AG09319 (cell line): ENCODE results near the gene CYB5B.

Source experiments
- DNase-seq: peaks from one replicate; pipeline ENCODE4 v3.0.0-alpha.2; 2010; ENCODE audit warnings: low read depth; ENCODE audit errors: extremely low read depth
- TF ChIP-seq, protein P1 (sequence below): IDR thresholded peaks from 2 replicates; pipeline ENCODE4 v1.5.1; 2011; ENCODE audit warnings: low read depth, mild to moderate bottlenecking, inconsistent platforms, low read length, moderate library complexity

The CYB5B gene

DNA sequence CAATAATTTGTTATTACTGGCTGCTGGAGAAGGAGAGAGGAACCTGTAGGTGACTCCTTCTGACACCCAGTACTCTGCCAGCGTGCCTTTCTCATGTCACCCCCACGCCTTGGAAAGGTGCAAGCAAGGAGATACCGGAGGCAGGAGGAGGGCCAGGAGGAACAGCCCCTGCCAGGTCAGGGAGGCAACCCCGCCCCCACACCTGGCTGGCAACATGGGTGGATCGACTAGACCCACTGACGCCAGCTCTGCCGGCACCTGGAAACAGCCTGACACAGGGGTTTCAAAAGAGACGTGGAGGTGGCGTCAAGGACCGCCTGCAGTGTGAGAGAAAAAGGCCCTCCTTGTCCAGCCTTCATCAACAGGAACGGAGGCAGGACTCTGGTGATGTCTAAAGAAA, 62.3 kb downstream of the CYB5B start:
- TF ChIP-seq, protein P1, sequence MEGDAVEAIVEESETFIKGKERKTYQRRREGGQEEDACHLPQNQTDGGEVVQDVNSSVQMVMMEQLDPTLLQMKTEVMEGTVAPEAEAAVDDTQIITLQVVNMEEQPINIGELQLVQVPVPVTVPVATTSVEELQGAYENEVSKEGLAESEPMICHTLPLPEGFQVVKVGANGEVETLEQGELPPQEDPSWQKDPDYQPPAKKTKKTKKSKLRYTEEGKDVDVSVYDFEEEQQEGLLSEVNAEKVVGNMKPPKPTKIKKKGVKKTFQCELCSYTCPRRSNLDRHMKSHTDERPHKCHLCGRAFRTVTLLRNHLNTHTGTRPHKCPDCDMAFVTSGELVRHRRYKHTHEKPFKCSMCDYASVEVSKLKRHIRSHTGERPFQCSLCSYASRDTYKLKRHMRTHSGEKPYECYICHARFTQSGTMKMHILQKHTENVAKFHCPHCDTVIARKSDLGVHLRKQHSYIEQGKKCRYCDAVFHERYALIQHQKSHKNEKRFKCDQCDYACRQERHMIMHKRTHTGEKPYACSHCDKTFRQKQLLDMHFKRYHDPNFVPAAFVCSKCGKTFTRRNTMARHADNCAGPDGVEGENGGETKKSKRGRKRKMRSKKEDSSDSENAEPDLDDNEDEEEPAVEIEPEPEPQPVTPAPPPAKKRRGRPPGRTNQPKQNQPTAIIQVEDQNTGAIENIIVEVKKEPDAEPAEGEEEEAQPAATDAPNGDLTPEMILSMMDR, result no peak
- DNase-seq, result no peak

DNA sequence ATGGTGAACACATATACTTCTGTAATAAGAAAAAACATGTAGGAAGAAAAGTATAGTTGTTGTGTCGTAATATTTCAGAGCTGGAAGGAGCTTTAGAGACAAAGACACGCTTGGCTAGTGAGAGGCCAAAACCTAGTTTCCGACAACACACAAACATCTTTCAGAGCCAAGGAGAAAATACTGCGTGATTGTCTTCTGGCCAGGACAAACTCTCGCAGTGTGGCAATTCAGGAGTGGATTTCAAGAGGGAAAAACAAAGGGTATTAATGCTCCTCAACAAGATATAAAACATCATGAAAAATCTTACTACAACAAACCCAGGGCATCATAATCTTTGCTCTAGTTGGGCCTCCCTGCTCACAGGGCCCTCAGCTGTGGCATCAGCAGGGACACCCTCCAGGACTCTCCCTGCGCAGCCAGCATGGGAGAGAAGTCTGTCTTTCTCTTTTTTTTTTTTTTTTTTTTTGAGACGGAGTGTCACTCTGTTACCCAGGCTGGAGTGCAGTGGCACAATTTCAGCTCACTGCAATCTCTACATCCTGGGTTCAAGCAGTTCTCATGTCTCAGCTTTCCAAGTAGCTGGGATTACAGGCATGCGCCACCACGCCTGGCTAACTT, 66.4 kb downstream of the CYB5B start:
- no peak for DNase-seq
- TF ChIP-seq, protein P1, result no peak

DNA sequence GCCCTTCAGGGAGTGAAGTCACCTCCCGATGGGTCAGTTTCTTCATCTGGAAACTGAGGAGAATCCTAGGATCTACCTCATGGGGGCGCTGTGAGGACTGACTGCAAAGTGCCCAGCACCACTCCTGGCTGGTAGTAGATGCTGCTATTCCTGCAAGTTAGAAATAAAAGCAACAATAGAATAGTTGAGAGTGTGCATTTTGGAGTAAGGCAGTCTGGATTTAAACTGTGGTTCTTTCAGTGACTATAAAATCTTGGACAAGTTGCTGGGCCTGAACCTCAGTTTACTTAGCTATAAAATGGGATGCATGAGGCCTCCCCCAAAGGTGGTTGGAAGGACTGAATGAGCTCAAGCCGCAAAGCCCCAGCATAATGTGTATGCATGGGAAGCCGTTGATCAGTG, 70.6 kb downstream of the CYB5B start:
- DNase-seq, result no peak
- TF ChIP-seq, protein P1, result peak; percentile 9; the same call in 1 of the 2 replicates

DNA sequence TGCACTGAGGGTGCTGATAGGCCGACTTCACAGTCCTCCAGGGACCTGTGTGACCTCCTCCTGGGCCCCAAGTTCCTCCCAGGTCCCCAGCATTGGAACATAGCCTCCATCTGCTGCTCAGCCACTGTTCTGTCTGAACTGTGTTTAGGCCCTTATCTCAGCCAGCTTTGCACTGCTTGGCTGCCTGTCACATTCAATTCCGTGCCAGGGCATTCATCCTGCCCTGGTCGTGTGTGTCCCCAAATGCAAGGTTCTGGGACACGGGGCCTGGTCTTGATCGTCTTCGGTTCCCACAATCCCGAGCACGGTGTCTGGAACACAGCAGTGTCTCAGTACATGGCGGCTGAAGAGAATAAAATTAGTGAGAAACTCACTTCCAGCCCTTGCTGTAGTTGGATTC, 71.4 kb downstream of the CYB5B start:
- no peak for DNase-seq
- TF ChIP-seq, protein P1, result no peak

DNA sequence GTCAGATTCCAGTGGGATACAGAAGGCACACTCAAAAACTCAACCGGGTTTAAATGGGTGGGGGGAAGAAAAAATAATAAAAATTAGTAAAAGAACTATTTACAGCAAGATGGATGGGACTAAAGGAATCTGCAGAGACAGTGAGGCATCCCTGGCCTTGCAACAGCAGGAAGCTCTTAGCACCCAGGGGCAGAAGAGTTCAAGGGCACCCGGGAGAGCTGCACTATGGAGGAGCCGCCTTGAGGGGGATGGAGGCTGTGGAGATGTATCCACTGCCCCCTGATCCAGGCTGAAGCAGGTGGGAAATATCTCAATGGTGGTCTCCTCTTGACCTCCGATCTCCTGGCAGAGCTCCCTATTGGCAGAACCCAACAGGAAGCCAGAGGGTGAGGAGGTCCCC, 72.0 kb downstream of the CYB5B start:
- TF ChIP-seq, protein P1, result no peak
- no peak for DNase-seq

DNA sequence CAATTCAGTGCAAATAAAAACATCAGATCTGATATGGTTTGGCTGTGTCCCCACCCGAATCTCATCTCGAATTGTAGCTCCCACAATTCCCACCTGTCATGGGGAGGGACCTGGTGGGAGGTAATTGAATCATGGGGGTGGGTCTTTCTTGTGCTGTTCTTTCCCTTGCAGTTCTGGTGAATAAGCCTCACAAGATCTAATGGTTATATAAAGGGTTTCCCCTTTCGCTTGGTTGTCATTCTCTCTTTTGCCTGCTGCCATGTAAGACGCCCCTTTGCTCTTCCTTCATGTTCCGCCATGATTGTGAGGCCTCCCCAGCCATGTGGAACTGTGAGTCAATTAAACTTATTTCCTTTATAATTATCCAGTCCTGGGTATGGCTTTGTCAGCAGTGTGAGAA, 72.5 kb downstream of the CYB5B start:
- no peak for DNase-seq

DNA sequence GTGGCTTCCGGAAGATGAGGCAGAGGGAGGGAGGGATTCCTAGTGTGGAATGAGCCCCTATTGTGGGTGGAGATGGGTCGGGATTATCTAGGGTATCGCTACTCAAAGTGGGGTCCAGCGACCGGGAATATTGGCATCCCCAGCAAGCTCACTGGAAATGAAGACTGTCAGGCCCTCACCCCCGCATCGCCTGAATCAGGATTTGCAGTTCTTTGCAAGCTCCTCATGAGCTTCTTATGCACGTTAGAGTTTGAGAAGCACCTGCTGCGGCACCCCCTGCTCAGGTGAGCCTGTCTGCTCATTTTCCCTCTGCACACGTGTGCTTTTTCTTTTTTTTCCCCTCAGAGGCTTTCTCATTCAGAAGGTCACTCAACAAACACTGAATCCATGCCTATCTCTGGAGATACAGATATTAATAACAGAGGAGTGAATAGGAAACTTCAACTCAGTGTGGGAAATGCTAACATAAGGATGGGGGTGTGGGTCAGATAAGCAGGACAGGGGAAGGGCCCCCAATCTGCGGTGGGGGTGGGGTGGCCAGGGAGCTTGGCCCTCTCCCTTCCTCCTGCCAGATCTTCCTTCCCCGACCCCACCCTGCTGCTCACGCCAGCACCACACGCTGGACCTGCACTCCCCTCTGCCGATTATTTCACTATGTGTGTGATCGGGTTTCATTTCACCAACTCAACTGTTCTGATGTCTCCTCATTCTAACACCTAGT, 73.6 kb downstream of the CYB5B start:
- TF ChIP-seq, protein P1, result no peak
- DNase-seq, result no peak

More for the DNA sequence above, 72.5 kb downstream of the CYB5B start:
- TF ChIP-seq, protein P1, result no peak
